Effector memory CD4-positive, alpha-beta T cell (primary cell): Measurements from ENCODE around the gene CENPF.

ENCODE experiments used
- DNase-seq, 3 donors: peaks; one replicate each; pipeline ENCODE4 v3.0.0-alpha.2; 2020
- H3K27ac ChIP-seq: 2 replicates; pipeline ENCODE4 v1.7.0; 2013; ENCODE audit warnings: mild to moderate bottlenecking, low read length, moderate library complexity; ENCODE audit not compliant: insufficient read depth, poor library complexity, severe bottlenecking
- H3K27me3 ChIP-seq: replicated peaks from 2 replicates; pipeline ENCODE4 v1.7.0; 2013; ENCODE audit warnings: mild to moderate bottlenecking, low read length; ENCODE audit not compliant: insufficient read depth, control insufficient read depth, poor library complexity, severe bottlenecking
- H3K36me3 ChIP-seq: 2 replicates; pipeline ENCODE4 v1.7.0; 2013; ENCODE audit warnings: mild to moderate bottlenecking, low read length, moderate library complexity; ENCODE audit not compliant: control insufficient read depth, insufficient read depth
- H3K4me1 ChIP-seq: 2 replicates; pipeline ENCODE4 v1.7.0; 2013; ENCODE audit warnings: low read length, mild to moderate bottlenecking; ENCODE audit not compliant: control insufficient read depth, insufficient read depth, poor library complexity, severe bottlenecking
- H3K4me3 ChIP-seq: 2 replicates; pipeline ENCODE4 v1.7.0; 2013; ENCODE audit warnings: low read length, low read depth, mild to moderate bottlenecking; ENCODE audit not compliant: insufficient read depth, poor library complexity, severe bottlenecking
- H3K9me3 ChIP-seq: 2 replicates; pipeline ENCODE4 v1.7.0; 2013; ENCODE audit warnings: mild to moderate bottlenecking, low read length, moderate library complexity; ENCODE audit not compliant: control insufficient read depth

CENPF gene

DNA sequence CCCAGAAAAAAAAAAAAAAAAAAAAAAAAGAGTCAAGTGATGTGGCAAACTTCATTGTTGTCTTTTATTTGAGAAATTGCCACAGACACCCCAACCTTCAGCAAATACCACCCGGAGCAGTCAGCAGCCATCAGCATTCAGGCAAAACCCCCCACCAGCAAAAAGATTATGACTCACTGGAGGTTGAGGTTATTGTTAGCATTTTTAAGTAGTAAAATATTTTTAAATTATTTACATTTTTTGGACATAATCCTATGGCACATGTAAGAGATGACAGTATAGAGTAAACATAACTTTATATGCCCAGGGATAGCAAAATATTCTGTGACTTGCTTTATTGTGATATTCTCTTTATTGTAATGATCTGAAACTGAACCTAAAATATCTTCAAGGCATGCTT, 95.6 kb downstream of the CENPF start:
- Histone ChIP-seq H3K4me1 (no peaks in the 10 kb centered on the region), H3K4me3 (no peak overlapping the region), H3K27me3 (no peaks in the 10 kb centered on the region), H3K36me3 (no peaks in the 10 kb centered on the region), H3K9me3 (no peaks in the 10 kb centered on the region), H3K27ac (no peak overlapping the region)
- DNase-seq, result no peak

DNA sequence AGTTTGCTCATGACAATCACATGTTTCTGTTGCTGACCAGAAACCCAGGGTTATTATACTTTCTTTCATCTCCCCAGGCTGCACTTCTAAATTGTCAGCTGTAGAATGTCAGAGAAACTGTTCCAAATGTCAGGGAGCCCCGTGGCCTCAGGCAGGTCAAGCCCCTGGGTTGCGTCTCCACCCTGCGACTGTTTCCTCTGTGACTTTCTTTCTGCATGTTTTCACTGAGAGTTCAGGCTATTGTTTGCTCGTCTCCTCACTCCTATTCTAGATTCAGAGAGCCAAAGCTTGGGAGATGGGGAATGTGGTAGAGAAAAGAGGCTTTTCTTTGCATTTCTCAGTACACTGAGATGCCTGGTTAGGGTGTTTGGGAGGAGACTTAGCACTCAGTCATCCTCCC, 97.4 kb downstream of the CENPF start:
- H3K27ac ChIP-seq, result no peak overlapping the region
- no peaks in the 10 kb centered on the region for H3K4me1 ChIP-seq
- H3K27me3 ChIP-seq, result no peaks in the 10 kb centered on the region
- no peaks in the 10 kb centered on the region for H3K36me3 ChIP-seq
- H3K9me3 ChIP-seq, result no peaks in the 10 kb centered on the region
- no peak overlapping the region for H3K4me3 ChIP-seq
- no peak for DNase-seq

DNA sequence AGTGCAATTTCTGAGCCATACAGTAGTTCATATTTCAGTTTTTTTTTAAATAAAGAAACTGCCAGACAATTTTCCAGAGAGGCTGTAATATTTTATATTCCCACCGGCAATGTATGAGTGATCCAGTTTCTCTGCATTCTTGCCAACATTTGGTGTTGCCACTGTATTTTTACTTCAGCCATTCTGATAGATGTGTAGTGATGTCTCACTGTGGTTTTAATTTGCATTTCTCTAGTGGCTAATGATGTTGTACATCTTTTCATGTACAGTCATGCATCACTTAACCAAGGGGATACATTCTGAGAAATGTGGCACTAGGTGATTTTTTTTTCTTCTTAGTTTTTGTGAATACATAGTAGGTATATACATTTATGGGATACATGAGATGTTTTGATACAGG, 99.6 kb downstream of the CENPF start:
- H3K27ac ChIP-seq, result no peak overlapping the region
- no peak for DNase-seq
- no peaks in the 10 kb centered on the region for H3K27me3 ChIP-seq
- no peaks in the 10 kb centered on the region for H3K4me1 ChIP-seq
- H3K36me3 ChIP-seq, result no peaks in the 10 kb centered on the region
- no peak overlapping the region for H3K4me3 ChIP-seq
- no peaks in the 10 kb centered on the region for H3K9me3 ChIP-seq

DNA sequence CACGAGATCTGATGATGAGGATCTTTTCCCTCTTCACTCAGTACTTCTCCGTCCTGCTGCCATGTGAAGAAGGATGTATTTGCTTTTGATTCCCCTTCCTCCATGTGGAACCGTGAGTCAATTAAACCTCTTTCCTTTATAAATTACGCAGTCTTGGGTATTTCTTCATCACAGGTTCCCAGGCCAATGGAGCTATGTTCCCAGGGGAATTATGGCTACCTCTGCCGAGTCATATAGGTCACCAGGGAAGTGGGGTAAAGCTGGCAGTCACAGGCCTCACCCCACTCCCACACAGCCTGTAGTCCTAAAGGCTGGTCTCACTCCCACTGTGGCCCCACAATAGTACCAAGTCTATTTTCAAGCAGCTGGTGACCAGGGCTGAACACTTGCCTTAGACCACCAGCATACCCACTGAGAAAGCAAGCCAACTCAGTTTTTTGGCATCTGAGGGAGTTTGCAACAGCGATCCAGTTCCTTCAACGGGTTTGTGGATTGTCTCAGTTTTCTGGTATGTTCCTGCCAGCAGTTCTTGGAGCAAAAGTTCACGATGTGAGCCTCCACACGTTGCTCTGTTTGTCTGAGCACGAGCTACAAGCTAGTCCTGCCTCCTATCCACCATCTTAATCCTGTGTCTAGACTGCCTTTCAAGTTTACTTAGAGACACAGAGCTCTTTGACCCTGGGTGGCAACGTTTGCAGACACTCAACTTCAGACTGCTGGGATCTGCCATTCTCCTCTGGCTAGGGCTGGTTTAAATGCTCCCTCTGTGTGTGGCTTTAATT, 104.5 kb downstream of the CENPF start:
- Histone ChIP-seq H3K27ac (no peak overlapping the region), H3K9me3 (no peaks in the 10 kb centered on the region), H3K36me3 (no peaks in the 10 kb centered on the region), H3K4me3 (no peak overlapping the region), H3K27me3 (no peaks in the 10 kb centered on the region), H3K4me1 (no peaks in the 10 kb centered on the region)
- no peak for DNase-seq

DNA sequence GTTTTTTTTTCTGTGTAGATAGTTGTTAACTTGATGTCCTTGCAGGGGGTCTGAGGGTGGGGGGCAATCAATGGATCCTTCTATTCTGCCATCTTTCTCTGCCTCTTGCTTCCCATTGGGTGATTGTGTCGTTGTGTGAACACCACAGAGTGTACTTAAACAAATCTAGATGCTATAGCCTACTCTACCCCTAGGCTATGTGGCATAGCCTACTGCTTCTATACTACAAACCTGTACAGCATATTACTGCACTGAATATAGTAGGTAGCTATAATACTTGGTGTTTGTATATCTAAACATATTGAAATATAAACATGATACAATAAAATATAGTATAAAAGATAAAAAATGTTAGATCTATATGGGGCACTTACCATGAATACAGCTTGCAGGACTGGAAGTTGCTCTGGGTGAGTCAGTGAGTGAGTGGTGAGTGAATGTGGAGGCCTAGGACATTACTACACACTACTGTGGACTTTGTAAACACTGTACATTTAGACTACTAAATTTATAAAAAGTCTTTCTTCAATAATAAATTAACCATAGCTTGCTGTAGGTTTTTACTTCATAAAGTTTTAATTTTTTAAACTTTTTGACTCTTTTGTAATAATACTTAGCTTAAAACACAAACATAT, 105.4 kb downstream of the CENPF start:
- Histone ChIP-seq H3K27ac (no peak overlapping the region), H3K27me3 (no peaks in the 10 kb centered on the region), H3K4me1 (no peaks in the 10 kb centered on the region), H3K4me3 (no peak overlapping the region), H3K9me3 (no peaks in the 10 kb centered on the region), H3K36me3 (no peaks in the 10 kb centered on the region)
- no peak for DNase-seq

DNA sequence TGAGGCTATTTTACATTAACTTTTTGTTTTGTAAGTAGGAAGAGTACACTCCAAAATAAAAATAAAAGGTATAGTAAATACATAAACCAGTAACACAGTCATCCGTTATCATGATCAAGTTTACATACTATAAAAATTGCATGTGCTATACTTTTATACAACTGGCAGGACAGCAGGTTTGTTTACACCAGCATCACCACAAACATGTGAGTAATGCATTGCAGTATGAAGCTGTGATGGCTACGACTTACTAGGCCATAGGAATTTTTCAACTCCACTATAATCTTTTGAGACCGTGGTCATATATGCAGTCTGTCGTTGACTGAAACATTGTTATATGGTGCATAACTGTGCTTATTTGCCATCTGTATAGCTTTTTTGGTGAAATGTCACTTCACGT, 106.2 kb downstream of the CENPF start:
- Histone ChIP-seq H3K27ac (no peak overlapping the region), H3K36me3 (no peaks in the 10 kb centered on the region), H3K4me3 (no peak overlapping the region), H3K9me3 (no peaks in the 10 kb centered on the region), H3K4me1 (no peaks in the 10 kb centered on the region), H3K27me3 (no peaks in the 10 kb centered on the region)
- DNase-seq, result no peak

DNA sequence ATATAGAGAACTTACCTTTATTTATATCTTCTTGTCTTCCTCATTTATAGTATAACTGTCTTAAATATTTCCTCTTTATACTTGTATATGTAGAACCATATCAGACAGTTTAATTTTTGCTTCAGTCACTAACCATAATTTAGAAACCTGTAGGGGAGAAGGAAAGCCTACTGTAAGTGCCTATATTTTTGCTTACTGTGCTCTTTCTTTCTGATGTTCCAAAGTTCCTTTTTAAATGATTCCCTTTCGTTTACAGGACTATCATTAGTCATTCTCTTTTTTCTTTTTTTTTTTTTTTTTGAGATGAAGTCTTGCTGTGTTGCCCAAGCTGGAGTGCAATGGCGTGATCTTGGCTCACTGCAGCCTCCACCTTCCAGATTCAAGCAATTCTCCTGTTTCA, 109.7 kb downstream of the CENPF start:
- no peaks in the 10 kb centered on the region for H3K9me3 ChIP-seq
- H3K4me3 ChIP-seq, result no peak overlapping the region
- H3K36me3 ChIP-seq, result no peaks in the 10 kb centered on the region
- no peaks in the 10 kb centered on the region for H3K27me3 ChIP-seq
- H3K4me1 ChIP-seq, result no peaks in the 10 kb centered on the region
- no peak overlapping the region for H3K27ac ChIP-seq
- no peak for DNase-seq
